Keratinocyte (primary cell): Measurements from ENCODE around the gene PTDSS2.

Source experiments
- CTCF ChIP-seq, 3 experiments: IDR thresholded peaks in 1 of 3; conservative IDR thresholded peaks in 1 of 3; optimal IDR thresholded peaks in 1 of 3; 2 replicates in 2 of 3; 3 replicates in 1 of 3; pipeline versions ENCODE3 to v1.5.1; 2011; ENCODE audit warnings: low read length in 3 of 3, mild to moderate bottlenecking in 3 of 3, moderate library complexity in 2 of 3, control low read depth in 1 of 3, inconsistent platforms in 1 of 3; ENCODE audit not compliant: insufficient read depth in 2 of 3; ENCODE audit errors: extremely low read depth in 1 of 3
- EZH2 ChIP-seq: IDR thresholded peaks from one replicate; pipeline ENCODE4 v1.6.1; 2012; ENCODE audit warnings: inconsistent platforms, mild to moderate bottlenecking, low read length, moderate library complexity

GRCh38 chr11:530960-531831 lies 81.1 kb downstream of the PTDSS2 start:
- TF ChIP-seq CTCF (optimal IDR thresholded peaks at IDR 0.05 in 1 of 3, IDR thresholded peaks at IDR 0.05 in 1 of 3, conservative IDR thresholded peaks at IDR 0.05 in 1 of 3; ENCODE audit: extremely low read depth in 1 of 3, insufficient read depth in 2 of 3, low read length in 3 of 3) (no peak), EZH2 (no peak)
